ENCODE data around the gene SND1.

Gene SND1

GRCh38 chr7:128124786-128125185, 472.8 kb downstream of the SND1 start (continued):
- TF ChIP-seq TSHZ2 (CRISPR knock-in tag; IDR thresholded peaks at IDR 0.05): no peak
- no peak for TF ChIP-seq PPARA (CRISPR knock-in tag; IDR thresholded peaks at IDR 0.05; ENCODE audit: borderline replicate concordance)
- TF ChIP-seq ZC3H10 (CRISPR knock-in tag; IDR thresholded peaks at IDR 0.05): no peak
- TF ChIP-seq PATZ1 (CRISPR knock-in tag; IDR thresholded peaks at IDR 0.05; ENCODE audit: borderline replicate concordance): no peak
- no peak for TF ChIP-seq ZFP3 (CRISPR knock-in tag; IDR thresholded peaks at IDR 0.05)
- TF ChIP-seq ZNF70 (CRISPR knock-in tag; IDR thresholded peaks at IDR 0.05): no peak
- no peak for TF ChIP-seq CREB5 (CRISPR knock-in tag; IDR thresholded peaks at IDR 0.05; ENCODE audit: low read depth)
- no peak for TF ChIP-seq CSDC2 (CRISPR knock-in tag; IDR thresholded peaks at IDR 0.05)
- no peak for TF ChIP-seq ISL1 (CRISPR knock-in tag; IDR thresholded peaks at IDR 0.05)
- TF ChIP-seq ESRRG (CRISPR knock-in tag; IDR thresholded peaks at IDR 0.05): no peak
- TF ChIP-seq ZNF8 (CRISPR knock-in tag; IDR thresholded peaks at IDR 0.05): no peak
- TF ChIP-seq ZNF565 (CRISPR knock-in tag; conservative IDR thresholded peaks at IDR 0.05; ENCODE audit: low read depth): no peak

GRCh38 chr7:128125816-128126215, 473.8 kb downstream of the SND1 start:
- no peak for TF ChIP-seq GLIS3 (CRISPR knock-in tag; IDR thresholded peaks at IDR 0.05)
- no peak for TF ChIP-seq ZFP3 (CRISPR knock-in tag; IDR thresholded peaks at IDR 0.05)
- TF ChIP-seq ARNTL (CRISPR knock-in tag; IDR thresholded peaks at IDR 0.05; ENCODE audit: borderline replicate concordance, low read depth): no peak
- no peak for TF ChIP-seq OSR1 (CRISPR knock-in tag; IDR thresholded peaks at IDR 0.05)
- no peak for TF ChIP-seq POU6F1 (CRISPR knock-in tag; IDR thresholded peaks at IDR 0.05; ENCODE audit: borderline replicate concordance, low read depth)
- no peak for TF ChIP-seq BACH2 (CRISPR knock-in tag; IDR thresholded peaks at IDR 0.05; ENCODE audit: borderline replicate concordance)
- no peak for TF ChIP-seq ZC3H10 (CRISPR knock-in tag; IDR thresholded peaks at IDR 0.05)
- no peak for TF ChIP-seq PPARA (CRISPR knock-in tag; IDR thresholded peaks at IDR 0.05; ENCODE audit: borderline replicate concordance)
- TF ChIP-seq PATZ1 (CRISPR knock-in tag; IDR thresholded peaks at IDR 0.05; ENCODE audit: borderline replicate concordance): no peak
- no peak for ATAC-seq

GRCh38 chr7:128128401-128128800, 476.4 kb downstream of the SND1 start:
- no peak for ATAC-seq
- TF ChIP-seq CSRNP3 (CRISPR knock-in tag; IDR thresholded peaks at IDR 0.05) (no peak), ESRRG (CRISPR knock-in tag; IDR thresholded peaks at IDR 0.05) (no peak), ZFP3 (CRISPR knock-in tag; IDR thresholded peaks at IDR 0.05) (no peak), TCF4 (CRISPR knock-in tag; IDR thresholded peaks at IDR 0.05; ENCODE audit: borderline replicate concordance) (no peak), RARB (CRISPR knock-in tag; IDR thresholded peaks at IDR 0.05) (no peak), GLIS3 (CRISPR knock-in tag; IDR thresholded peaks at IDR 0.05) (no peak), ZC3H10 (CRISPR knock-in tag; IDR thresholded peaks at IDR 0.05) (no peak), TOX (CRISPR knock-in tag; IDR thresholded peaks at IDR 0.05; ENCODE audit: borderline replicate concordance) (no peak), ZNF565 (CRISPR knock-in tag; conservative IDR thresholded peaks at IDR 0.05; ENCODE audit: low read depth) (no peak), PPARA (CRISPR knock-in tag; IDR thresholded peaks at IDR 0.05; ENCODE audit: borderline replicate concordance) (no peak), PATZ1 (CRISPR knock-in tag; IDR thresholded peaks at IDR 0.05; ENCODE audit: borderline replicate concordance) (no peak), ZNF8 (CRISPR knock-in tag; IDR thresholded peaks at IDR 0.05) (no peak), BACH2 (CRISPR knock-in tag; IDR thresholded peaks at IDR 0.05; ENCODE audit: borderline replicate concordance) (no peak), OSR1 (CRISPR knock-in tag; IDR thresholded peaks at IDR 0.05) (no peak), ARNTL (CRISPR knock-in tag; IDR thresholded peaks at IDR 0.05; ENCODE audit: borderline replicate concordance, low read depth) (no peak), ZFP30 (CRISPR knock-in tag; IDR thresholded peaks at IDR 0.05) (no peak), ISL1 (CRISPR knock-in tag; IDR thresholded peaks at IDR 0.05) (no peak), SNAI2 (CRISPR knock-in tag; IDR thresholded peaks at IDR 0.05) (no peak)
